ENCODE results near the gene SHISAL2A.
A peak's percentile ranks its signal among the peaks of the same experiment; 100 is the strongest.
"Not testable (repeated sequence)": the region's sequence is repeated elsewhere in the genome, so short reads cannot be mapped to it uniquely, and the experiment has no call there.

Gene SHISAL2A

GRCh38 chr1:52684545-52684944 is 51.6 kb downstream of the SHISAL2A start:
- DNase-seq (ENCODE audit: low spot score) = no peak

DNA sequence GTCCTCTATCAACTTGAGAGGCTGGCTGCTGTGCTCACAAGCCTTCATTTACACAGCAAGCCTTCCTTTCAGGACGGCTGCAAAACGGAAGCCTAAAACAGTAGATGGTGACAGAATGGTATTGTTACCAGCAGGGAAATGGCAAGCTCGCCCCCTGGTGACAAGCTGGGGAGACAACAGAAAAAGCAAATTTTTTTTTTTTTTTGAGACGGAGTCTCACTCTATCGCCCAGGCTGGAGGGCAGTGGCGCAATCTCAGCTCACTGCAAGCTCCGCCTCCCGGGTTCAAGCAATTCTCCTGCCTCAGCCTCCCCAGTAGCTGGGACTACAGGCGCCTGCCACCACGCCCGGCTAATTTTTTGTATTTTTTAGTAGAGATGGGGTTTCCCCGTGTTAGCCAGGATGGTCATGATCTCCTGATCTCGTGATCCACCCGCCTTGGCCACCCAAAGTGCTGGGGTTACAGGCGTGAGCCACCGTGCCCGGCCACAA is 53.3 kb downstream of the SHISAL2A start:
- peak; percentile 67 for DNase-seq (ENCODE audit: low spot score)

DNA sequence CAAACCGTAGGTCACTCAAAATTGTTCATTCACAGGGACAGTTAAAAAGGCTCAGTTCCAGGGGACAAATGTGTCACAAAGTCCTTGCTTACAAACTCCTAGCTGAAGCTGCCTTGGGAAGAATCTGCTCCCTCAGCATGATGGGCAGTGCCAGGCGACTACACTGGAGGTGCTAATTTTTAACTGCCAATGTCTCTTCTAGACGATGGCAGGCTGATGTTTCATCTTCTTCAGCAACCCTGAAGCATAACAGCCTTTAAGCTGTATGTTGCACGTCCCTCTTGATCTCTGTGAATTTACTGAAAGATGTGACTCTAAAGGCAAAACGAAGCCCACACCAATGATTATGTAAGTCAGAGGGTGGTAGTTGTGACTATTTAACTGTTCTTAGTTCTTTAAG is 53.9 kb downstream of the SHISAL2A start:
- no peak for DNase-seq (ENCODE audit: low spot score)

DNA sequence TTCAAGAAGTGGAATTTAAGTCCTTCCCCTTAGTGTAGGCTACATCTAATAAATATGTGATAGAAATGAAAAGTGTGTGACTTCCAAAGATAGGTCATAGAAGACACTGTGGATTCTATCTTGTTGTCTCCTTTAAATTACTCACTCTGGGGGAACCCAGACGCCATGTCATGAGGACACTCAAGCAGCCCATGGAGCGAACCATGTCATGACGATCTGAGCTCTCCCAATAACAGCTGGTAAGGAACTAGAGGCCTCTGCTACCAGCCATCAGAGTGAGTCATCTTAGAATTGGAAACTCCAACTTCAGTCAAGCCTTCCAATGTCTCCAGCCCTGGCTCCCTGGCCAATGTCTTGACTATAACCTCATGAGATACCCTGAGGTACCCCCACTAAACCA is 58.9 kb downstream of the SHISAL2A start:
- DNase-seq (ENCODE audit: low spot score) = no peak

GRCh38 chr1:52692697-52693096 is 59.7 kb downstream of the SHISAL2A start:
- no peak for DNase-seq (ENCODE audit: low spot score)

DNA sequence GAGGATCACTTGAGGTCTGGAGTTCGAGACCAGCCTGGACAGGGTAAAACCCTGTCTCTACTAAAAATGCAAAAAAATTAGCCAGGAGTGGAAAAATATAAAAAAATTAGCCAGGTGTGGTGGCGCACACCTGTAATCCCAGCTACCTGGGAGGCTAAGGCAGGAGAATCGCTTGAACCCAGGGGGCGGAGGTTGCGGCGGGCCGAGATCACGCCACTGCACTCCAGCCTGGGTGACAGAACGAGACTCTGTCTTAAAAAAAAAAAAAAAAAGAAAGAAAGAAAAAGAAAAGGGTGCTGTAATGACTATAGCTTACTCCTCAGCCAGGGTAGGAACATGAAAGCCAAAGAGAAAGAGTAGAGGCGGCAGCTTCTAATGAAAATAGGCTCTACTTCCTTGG is 60.4 kb downstream of the SHISAL2A start:
- DNase-seq (ENCODE audit: low spot score) = not testable (repeated sequence)

GRCh38 chr1:52693843-52694242 is 60.9 kb downstream of the SHISAL2A start:
- DNase-seq (ENCODE audit: low spot score) = no peak

DNA sequence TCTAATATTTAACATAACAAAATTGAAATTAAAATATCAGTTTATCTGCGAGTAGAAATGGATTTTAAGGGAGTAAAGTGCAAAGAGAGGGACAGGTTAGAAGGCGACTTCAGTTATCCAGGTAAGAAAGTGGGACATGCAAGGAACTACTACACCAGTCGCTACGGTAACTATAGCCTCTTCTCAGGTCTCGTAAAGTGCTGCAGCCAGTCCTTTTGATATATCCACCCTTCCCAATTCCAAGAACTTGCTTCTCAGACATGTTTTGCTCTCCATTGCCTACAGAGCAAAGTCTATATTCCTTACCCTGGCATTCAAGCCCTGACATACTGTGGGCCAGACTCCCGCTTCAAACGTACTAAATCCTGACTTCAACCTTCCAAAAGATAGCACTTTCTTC is 62.7 kb downstream of the SHISAL2A start:
- DNase-seq (ENCODE audit: low spot score) = no peak

DNA sequence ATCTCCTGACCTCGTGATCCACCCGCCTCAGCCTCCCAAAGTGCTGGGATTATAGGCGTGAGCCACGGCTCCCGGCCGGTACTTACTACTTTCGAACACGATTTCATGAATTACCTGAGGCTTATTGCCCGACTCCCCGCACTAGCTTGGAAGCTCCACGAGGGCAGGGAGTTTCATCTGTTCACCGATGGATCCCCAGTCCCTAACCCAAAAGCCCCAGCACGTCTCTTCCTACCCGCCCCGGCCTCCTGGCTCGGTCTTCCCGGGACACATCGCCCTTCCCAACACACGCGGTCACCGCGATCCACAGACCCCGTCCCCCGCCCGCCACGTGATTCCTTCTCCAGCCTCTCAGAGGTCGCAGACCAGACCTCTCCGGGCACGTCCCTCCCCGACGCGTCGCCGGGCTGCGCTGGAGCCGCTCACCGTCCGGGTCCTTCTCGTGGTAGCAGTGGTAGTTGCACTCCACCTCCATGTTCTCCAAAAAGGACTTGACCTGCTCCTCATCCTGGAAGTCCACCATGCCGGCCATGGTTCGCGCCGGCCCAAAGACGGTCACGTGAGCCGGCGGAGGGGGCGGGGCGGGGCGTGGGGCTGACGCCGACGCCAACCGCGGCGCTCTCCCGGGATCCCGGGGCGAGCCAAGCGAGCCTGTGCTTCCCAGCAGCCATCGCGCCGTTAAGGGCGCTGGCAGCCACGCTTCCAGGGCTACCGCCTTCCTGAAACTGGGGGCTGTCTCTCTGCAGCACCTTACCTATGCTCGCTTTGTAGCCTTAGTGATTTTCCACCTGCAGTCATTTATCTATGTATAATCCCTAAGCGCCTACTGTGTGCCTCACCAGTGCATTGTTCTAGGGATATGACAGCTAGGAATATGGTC is 65.1 kb downstream of the SHISAL2A start, which contains the start of gene COA7:
COA7 (minus strand) TSS at position 553 of the 880 bp plus-strand sequence; CDS start at position 532, 21 bp downstream.
- peak; percentile 78 for DNase-seq (ENCODE audit: low spot score)

- DNase-seq (ENCODE audit: low spot score) = peak; percentile 78
Observed at GRCh38 chr1:52702886-52703787, 70.2 kb downstream of the SHISAL2A start.

DNA sequence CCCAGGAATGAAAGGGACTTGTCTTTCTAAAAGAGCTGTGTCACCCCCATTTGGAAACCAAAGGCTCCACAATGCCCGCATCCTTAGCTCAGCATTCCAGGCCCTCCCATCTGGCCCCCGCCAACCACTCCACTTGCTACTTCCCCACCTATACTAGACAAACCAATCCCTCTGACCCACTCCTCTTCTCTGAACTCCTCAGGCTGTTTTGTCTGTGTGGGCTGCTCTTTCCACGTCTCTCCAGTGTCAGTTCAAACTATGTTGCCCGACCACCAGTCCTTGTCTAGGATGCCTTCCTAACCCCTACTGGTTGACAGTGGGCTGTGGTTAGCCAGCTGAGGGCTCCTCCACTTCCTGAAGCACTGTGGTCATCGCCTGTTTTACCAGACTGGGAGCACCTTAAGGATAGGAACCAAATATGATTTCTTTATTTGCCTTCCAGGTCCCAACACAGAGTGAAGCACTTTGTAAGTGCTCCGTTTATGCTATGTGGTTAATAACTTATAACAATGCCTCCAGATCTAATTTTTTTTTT is 73.2 kb downstream of the SHISAL2A start:
- DNase-seq (ENCODE audit: low spot score) = no peak

Measured in kidney capillary endothelial cell (primary cell).